GM12878 (cell line): ENCODE results near the gene ITPR2. TPM values are rescaled to one million over a fixed set of nuclear protein-coding genes. Genes with fewer than 3 reads are reported as not detected.

Source experiments
- CEBPZ ChIP-seq: fragments of 150-350 bp; IDR thresholded peaks from 2 replicates; pipeline ENCODE4 v1.6.1; 2016; ENCODE audit warnings: low read depth, low read length
- PRDM15 ChIP-seq: fragments of 450-650 bp; formaldehyde crosslinking; IDR thresholded peaks from 2 replicates; pipeline ENCODE4 v1.4.0; 2020; ENCODE audit warnings: mild to moderate bottlenecking, moderate library complexity
- polyA plus RNA-seq, 11 experiments: library from polyadenylated mRNA; depleted of rRNA in 4 of 11; unstranded in 6 of 11; stranded (reverse) in 5 of 11; fragments of >200 nt; fragmentation: Nextera tagmentation in 4 of 11; fragmentation: Illumina TruSeq in 1 of 11; extraction: Ambion mirVana in 4 of 11; extraction: Trizol in 1 of 11; gene quantifications; 1 replicate in 1 of 11; 2 replicates in 10 of 11; pipeline versions ENCODE4 v1.2.1 to v1.2.3, GENCODE V29; 2011 to 2016; ENCODE audit warnings: inconsistent platforms in 2 of 11, missing spikeins in 2 of 11, low read depth in 1 of 11
- total RNA-seq, 4 experiments: library from RNA; depleted of rRNA in 3 of 4; stranded (reverse); fragments of >200 nt in 3 of 4; fragmentation: Illumina TruSeq in 1 of 4; extraction: Trizol in 1 of 4; gene quantifications; 2 replicates each; pipeline versions ENCODE4 v1.2.1 to v1.2.3, GENCODE V29; 2013 to 2021

The ITPR2 gene
- total and polyA plus RNA-seq, 10 of the 15 experiments (the other 5 are each of a cell fraction or from before 2014, with no cell fraction given): 7.5 to 76.2 (median 47.1) TPM

GRCh38 chr12:26374934-26375680 is 457.9 kb downstream of the ITPR2 start (continued):
- no peak for TF ChIP-seq CEBPZ
- TF ChIP-seq PRDM15 (CRISPR knock-in tag): no peak
